Stimulated activated CD8-positive, alpha-beta memory T cell treated with anti-CD3 and anti-CD28 coated beads, Interleukin-7, amount 100 ng/mL, for 1 hour (primary cell): ENCODE results near the gene CSF2RB.
"Not testable (repeated sequence)": the region's sequence is repeated elsewhere in the genome, so short reads cannot be mapped to it uniquely, and the experiment has no call there.

Source experiments
- DNase-seq, 2 donors: peaks; one replicate each; pipeline ENCODE4 v3.0.0-alpha.2; 2020; ENCODE audit warnings: low read depth in 2 of 2

CSF2RB gene

GRCh38 chr22:36968249-36968964 is 55.0 kb downstream of the CSF2RB start:
- no peak for DNase-seq

- no peak for DNase-seq
Observed at GRCh38 chr22:36971341-36972125, 58.1 kb downstream of the CSF2RB start.

- no peak for DNase-seq
Observed at GRCh38 chr22:36976606-36977005, 63.2 kb downstream of the CSF2RB start.

- DNase-seq, result peak; percentile 45 to 72
Observed at GRCh38 chr22:36977401-36977861, 64.0 kb downstream of the CSF2RB start.

- peak; percentile 77 to 82 for DNase-seq
Observed at GRCh38 chr22:36977947-36978660, 64.7 kb downstream of the CSF2RB start.

GRCh38 chr22:36979016-36979910 is 65.8 kb downstream of the CSF2RB start:
- DNase-seq, result no peak

GRCh38 chr22:36981247-36981775 is 67.9 kb downstream of the CSF2RB start:
- DNase-seq, result no peak

GRCh38 chr22:36982136-36982535 is 68.7 kb downstream of the CSF2RB start:
- no peak for DNase-seq

GRCh38 chr22:36985211-36985889 is 71.9 kb downstream of the CSF2RB start:
- DNase-seq, result no peak

- no peak for DNase-seq
Observed at GRCh38 chr22:36986242-36986821, 72.9 kb downstream of the CSF2RB start.

GRCh38 chr22:36988075-36988832 is 74.8 kb downstream of the CSF2RB start:
- DNase-seq, result no peak

- not testable (repeated sequence) for DNase-seq
Observed at GRCh38 chr22:36989012-36989411, 75.6 kb downstream of the CSF2RB start.
